ENCODE data around the gene PLPP6.

Gene PLPP6

DNA sequence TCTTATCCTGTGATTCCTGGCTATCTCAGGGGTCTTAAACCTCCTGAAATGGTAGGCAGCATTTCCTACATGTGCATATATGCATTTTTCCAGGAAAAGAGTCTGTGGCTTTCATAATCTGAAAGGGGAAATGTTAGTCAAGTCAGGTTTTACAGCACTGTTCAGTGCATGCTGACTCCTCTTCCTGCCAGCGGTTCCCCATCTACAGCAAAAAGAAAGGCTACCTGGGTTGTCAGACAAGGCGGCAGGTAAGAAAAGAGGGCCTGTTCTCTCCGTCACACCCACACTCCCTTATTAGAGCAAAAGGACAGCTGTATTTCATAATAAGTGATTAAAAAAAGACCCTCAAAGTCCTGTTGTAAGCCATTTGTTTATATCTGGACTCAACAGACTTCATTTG, 8.5 kb downstream of the PLPP6 start:
- Histone ChIP-seq H3K9ac (no peak overlapping the region), H3K79me2 (ENCODE audit: insufficient read depth, low read depth) (no peaks in the 10 kb centered on the region), H2AFZ (ENCODE audit: low read depth) (no peak overlapping the region), H3K27ac (no peak overlapping the region), H3K36me3 (ENCODE audit: insufficient read depth) (no peaks in the 10 kb centered on the region), H3K4me1 (ENCODE audit: low read depth, poor library complexity, severe bottlenecking) (peaks cover 4% of the 10 kb centered on the region), H3K4me2 (no peak overlapping the region), H4K20me1 (ENCODE audit: insufficient read depth) (no peaks in the 10 kb centered on the region), H3K27me3 (ENCODE audit: insufficient read depth, low read depth) (peaks cover 8% of the 10 kb centered on the region; the same call in 1 of the 2 replicates), H3K4me3 (IDR thresholded peaks at IDR 0.05; ENCODE audit: insufficient read depth, low read depth, low read length) (no peak overlapping the region)
- TF ChIP-seq, protein P1, sequence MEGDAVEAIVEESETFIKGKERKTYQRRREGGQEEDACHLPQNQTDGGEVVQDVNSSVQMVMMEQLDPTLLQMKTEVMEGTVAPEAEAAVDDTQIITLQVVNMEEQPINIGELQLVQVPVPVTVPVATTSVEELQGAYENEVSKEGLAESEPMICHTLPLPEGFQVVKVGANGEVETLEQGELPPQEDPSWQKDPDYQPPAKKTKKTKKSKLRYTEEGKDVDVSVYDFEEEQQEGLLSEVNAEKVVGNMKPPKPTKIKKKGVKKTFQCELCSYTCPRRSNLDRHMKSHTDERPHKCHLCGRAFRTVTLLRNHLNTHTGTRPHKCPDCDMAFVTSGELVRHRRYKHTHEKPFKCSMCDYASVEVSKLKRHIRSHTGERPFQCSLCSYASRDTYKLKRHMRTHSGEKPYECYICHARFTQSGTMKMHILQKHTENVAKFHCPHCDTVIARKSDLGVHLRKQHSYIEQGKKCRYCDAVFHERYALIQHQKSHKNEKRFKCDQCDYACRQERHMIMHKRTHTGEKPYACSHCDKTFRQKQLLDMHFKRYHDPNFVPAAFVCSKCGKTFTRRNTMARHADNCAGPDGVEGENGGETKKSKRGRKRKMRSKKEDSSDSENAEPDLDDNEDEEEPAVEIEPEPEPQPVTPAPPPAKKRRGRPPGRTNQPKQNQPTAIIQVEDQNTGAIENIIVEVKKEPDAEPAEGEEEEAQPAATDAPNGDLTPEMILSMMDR (conservative IDR thresholded peaks at IDR 0.05; ENCODE audit: low read depth, low read length), result no peak

DNA sequence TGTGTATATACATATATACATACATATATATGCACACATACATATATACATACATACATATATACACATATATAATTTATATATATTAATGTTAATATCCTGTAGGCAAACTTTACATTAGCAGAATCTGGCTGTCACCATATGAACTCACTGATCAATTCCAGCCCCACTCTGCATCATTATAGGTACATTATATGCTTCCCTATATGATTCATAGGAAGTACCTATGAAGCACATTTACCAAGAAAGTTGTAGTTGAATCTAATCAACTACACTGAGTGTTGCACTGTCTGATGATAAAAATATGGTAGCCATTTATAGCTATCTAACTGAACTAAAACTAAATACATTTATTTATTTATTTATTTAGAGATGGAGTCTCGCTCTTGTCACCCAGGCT, 9.6 kb downstream of the PLPP6 start:
- Histone ChIP-seq H3K27me3 (ENCODE audit: insufficient read depth, low read depth) (peaks cover 8% of the 10 kb centered on the region; the same call in 1 of the 2 replicates), H4K20me1 (ENCODE audit: insufficient read depth) (no peaks in the 10 kb centered on the region), H3K36me3 (ENCODE audit: insufficient read depth) (no peaks in the 10 kb centered on the region), H3K4me1 (ENCODE audit: low read depth, poor library complexity, severe bottlenecking) (no peaks in the 10 kb centered on the region), H3K9ac (no peak overlapping the region), H3K27ac (no peak overlapping the region), H3K4me3 (IDR thresholded peaks at IDR 0.05; ENCODE audit: insufficient read depth, low read depth, low read length) (no peak overlapping the region), H3K4me2 (no peak overlapping the region), H3K79me2 (ENCODE audit: insufficient read depth, low read depth) (no peaks in the 10 kb centered on the region), H2AFZ (ENCODE audit: low read depth) (no peak overlapping the region)
- TF ChIP-seq, protein P1 (conservative IDR thresholded peaks at IDR 0.05; ENCODE audit: low read depth, low read length), result no peak

DNA sequence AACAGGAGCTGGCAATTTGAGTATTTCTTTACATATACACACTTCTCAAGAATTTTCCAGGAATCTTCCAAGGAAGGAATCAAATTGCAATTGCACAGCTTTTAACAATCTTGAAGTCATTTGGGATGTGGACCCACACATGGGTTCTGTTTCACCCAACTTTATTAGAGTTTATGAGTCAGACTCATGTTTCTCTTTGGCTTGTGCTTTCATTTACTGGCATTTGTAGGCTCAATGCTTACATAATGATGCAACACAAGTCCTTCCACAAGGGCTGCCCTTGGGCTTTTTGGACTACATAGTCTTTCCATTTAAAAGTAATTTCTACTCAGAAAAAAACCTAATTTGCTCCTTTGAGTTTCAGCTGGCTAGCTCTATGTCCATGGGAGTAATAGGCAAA, 12.7 kb downstream of the PLPP6 start:
- H3K4me2 ChIP-seq, result no peak overlapping the region
- TF ChIP-seq, protein P1 (conservative IDR thresholded peaks at IDR 0.05; ENCODE audit: low read depth, low read length), result no peak

DNA sequence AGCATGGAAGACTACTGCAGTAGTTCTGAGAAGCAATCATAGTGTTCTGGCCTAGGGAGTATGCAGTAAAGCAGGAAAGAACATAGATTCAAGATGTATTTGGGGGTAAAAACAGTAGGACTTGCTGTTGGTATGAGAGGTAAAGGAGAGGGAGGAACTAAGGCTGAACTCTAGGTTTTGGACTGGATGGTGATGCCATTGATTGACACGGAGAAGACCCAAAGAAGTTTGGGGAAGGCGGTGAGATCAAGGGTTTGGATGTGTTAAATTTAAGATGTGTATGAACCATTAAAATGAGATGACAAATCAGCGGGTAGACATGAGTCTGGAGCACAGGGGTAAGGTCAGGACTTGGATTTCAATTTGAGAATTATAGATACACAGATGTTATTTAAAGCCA, 15.3 kb downstream of the PLPP6 start:
- Histone ChIP-seq H3K4me3 (IDR thresholded peaks at IDR 0.05; ENCODE audit: insufficient read depth, low read depth, low read length) (no peak overlapping the region), H3K4me1 (ENCODE audit: low read depth, poor library complexity, severe bottlenecking) (peaks cover 25% of the 10 kb centered on the region), H3K36me3 (ENCODE audit: insufficient read depth) (no peaks in the 10 kb centered on the region), H3K27ac (no peak overlapping the region), H3K9ac (no peak overlapping the region), H3K4me2 (no peak overlapping the region), H2AFZ (ENCODE audit: low read depth) (no peak overlapping the region), H3K79me2 (ENCODE audit: insufficient read depth, low read depth) (peaks cover 22% of the 10 kb centered on the region), H4K20me1 (ENCODE audit: insufficient read depth) (no peaks in the 10 kb centered on the region), H3K27me3 (ENCODE audit: insufficient read depth, low read depth) (no peaks in the 10 kb centered on the region)
- TF ChIP-seq, protein P1 (conservative IDR thresholded peaks at IDR 0.05; ENCODE audit: low read depth, low read length), result no peak

More for the DNA sequence above, 12.7 kb downstream of the PLPP6 start:
- Histone ChIP-seq H3K4me1 (ENCODE audit: low read depth, poor library complexity, severe bottlenecking) (peaks cover 12% of the 10 kb centered on the region), H3K27me3 (ENCODE audit: insufficient read depth, low read depth) (no peaks in the 10 kb centered on the region), H3K4me3 (IDR thresholded peaks at IDR 0.05; ENCODE audit: insufficient read depth, low read depth, low read length) (no peak overlapping the region), H3K9ac (no peak overlapping the region), H3K79me2 (ENCODE audit: insufficient read depth, low read depth) (no peaks in the 10 kb centered on the region), H3K27ac (no peak overlapping the region), H2AFZ (ENCODE audit: low read depth) (no peak overlapping the region), H4K20me1 (ENCODE audit: insufficient read depth) (no peaks in the 10 kb centered on the region), H3K36me3 (ENCODE audit: insufficient read depth) (no peaks in the 10 kb centered on the region)
